ENCODE results near the gene SOCS7. TPM values are rescaled to one million over a fixed set of nuclear protein-coding genes. Genes with fewer than 3 reads are reported as not detected.

Gene SOCS7
- total RNA-seq, 4 donors from 2014 or later, result 3.0 to 20.1 (median 15.2) TPM

DNA sequence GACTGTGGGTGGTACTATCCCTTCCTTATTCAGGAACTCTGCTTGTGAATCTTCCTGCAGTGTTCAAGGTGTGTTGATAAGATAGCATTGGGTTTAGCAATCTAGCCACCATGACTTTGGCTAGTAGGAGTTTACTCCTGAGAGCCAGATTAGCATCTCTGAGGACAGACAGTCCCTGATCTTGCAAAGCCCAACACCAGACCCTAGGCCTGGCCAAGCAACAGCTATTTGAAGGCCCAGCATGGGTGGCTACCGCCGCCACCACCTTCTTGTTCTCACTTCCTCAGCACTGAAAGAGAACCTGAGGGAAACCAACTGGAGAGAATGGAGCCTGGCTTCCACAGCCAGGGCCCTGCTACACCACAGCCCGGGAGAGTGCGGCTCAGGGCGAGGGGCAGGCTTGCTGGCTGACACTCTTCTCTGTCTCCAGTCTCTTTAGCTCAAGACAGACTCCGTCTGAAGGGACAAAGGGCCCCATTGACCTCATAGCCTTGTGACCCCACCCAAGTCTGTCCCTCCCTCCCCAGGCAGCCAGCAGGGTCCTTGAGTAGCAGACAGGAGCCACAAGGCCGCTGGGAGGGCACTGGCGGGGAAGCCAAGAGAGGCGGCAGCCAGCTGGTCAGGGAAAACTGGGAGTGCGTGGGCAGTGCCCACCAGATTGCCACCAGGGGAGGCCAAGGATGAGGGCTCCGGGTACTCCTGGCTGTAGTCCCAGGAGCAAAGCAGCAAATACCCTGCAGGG is 65.7 kb downstream of the SOCS7 start:
- H3K36me3 ChIP-seq, result no peaks in the 10 kb centered on the region
- no peaks in the 10 kb centered on the region for H3K9me3 ChIP-seq
- no peak for DNase-seq
- intact Hi-C loops (cut with DNase I; ENCODE audit: low total_unique reads), result no loop called here
- no peak overlapping the region for H3K4me3 ChIP-seq
- in situ Hi-C loops (cut with MboI; ENCODE audit: low pct_ligation_motif_present in 1 of 4, low pct_unique_long_range_greater_than_20kb in 1 of 4, low sequenced_read_pairs in 3 of 4), result loop anchor here in 1 of 4 donors (10.0 kb wide), 1 partner anchor 73 kb away; the partner anchor contains the start of gene GPR179
- peaks cover 64% of the 10 kb centered on the region for H3K27me3 ChIP-seq
- H3K4me1 ChIP-seq, result peaks cover 15 to 44% (median 26%) of the 10 kb centered on the region in 4 donors
- no peak overlapping the region for H3K27ac ChIP-seq
- 81% methylated on average over 11 of the region's 11 CpGs; no CpG with 5 or more reads in 1 of the 2 donors for WGBS, 2 donors (ENCODE audit: low coverage in 1 of 2)
- no peak for TF ChIP-seq POLR2A (IDR thresholded peaks at IDR 0.05)

DNA sequence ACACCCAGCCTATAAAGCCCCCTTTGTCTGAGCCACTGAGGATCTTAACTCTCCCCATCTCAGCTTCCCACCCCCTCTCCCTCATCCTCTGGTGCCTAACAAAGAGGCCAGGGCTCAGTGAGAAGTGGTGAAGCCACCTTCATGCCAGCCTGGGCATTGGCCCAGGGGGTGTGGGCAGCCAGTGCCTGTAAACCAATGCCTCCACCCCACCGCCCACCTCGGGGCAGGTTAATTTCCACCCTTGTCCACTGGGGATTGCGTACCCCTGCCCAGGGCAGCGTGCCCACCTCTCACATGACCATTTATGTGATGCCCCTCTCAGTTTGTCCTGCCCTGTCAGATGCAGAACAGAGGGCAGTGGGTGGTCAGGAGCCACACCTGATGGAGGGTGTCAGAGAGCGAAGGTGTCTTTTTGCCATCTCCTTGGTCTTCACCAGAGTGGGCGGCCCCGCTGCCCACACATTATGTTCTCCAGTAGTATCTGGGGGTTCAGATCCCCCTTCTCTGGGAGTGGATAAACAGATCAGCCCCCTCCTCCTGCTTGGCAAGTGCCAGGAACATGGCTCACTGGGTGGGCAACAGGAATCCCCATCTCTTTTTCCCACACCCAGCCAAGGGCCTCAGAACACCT is 66.5 kb downstream of the SOCS7 start:
- in situ Hi-C loops (cut with MboI; ENCODE audit: low pct_ligation_motif_present in 1 of 4, low pct_unique_long_range_greater_than_20kb in 1 of 4, low sequenced_read_pairs in 3 of 4), result loop anchor here in 1 of 4 donors (10.0 kb wide), 1 partner anchor 73 kb away; the partner anchor contains the start of gene GPR179
- intact Hi-C loops (cut with DNase I; ENCODE audit: low total_unique reads), result no loop called here
- Histone ChIP-seq H3K27me3 (peaks cover 69% of the 10 kb centered on the region), H3K9me3 (no peaks in the 10 kb centered on the region), H3K4me3 (no peak overlapping the region), H3K4me1 (peaks cover 15 to 50% (median 26%) of the 10 kb centered on the region in 4 donors), H3K27ac (no peak overlapping the region), H3K36me3 (no peaks in the 10 kb centered on the region)
- TF ChIP-seq POLR2A (IDR thresholded peaks at IDR 0.05) (no peak), CTCF (IDR thresholded peaks at IDR 0.05) (no peak), POLR2AphosphoS5 (IDR thresholded peaks at IDR 0.05) (no peak)
- DNase-seq, result no peak
- 89% methylated on average over 7 of the region's 7 CpGs; no CpG with 5 or more reads in 1 of the 2 donors for WGBS, 2 donors (ENCODE audit: low coverage in 1 of 2)

DNA sequence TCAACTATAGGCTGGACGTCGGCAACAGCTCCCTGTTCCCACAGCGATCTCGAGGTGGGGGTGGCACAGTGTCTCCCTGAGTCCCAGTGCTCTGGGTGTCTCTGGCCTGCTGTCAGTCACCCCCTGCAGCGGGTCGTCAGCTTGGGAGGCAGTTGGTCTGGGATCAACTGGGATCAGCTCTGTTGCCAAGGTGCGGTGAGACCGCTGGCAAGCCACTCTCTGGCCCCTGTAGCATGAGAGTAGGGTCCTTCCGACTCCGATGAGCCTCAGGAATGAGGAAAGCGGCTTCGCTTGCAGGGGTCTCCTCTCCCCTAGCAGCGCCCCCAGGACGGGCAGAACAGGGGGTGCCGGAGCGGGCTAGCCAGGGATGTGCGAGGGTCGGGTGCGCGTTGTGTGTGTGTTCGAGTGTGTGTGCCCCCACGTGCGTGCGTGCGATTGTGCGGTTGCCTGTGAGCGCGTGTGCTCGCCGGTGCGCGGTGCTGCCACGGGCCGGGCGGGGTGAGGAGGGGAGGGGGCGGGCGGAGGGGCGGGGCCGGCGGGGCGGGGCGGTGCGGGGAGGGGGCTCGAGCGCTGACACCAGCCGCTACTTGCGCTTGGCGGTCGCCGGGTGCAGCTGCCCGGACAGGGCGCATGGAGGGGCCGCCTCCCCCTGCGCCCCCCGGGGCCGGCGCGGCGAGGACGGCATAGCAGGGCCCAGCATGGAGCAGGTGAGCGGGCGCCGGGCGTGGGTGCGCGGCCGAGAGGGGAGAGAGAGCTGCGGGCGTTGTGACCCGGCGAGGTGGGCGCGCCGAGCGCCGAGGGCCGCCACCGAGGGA is 67.3 kb downstream of the SOCS7 start:
- H3K4me1 ChIP-seq, result peaks cover 15 to 50% (median 27%) of the 10 kb centered on the region in 4 donors
- WGBS, 2 donors (ENCODE audit: low coverage in 1 of 2), result 5% methylated on average over 44 of the region's 78 CpGs; no CpG with 5 or more reads in 1 of the 2 donors

More for the DNA sequence above, 67.3 kb downstream of the SOCS7 start:
- Histone ChIP-seq H3K9me3 (no peaks in the 10 kb centered on the region), H3K27me3 (peaks cover 69% of the 10 kb centered on the region), H3K4me3 (peak overlapping the region; percentile 9 to 43 (median 32)), H3K27ac (peak overlapping the region in 2 of 4 donors; percentile 19 to 79), H3K36me3 (no peaks in the 10 kb centered on the region)
- in situ Hi-C loops (cut with MboI; ENCODE audit: low pct_ligation_motif_present in 1 of 4, low pct_unique_long_range_greater_than_20kb in 1 of 4, low sequenced_read_pairs in 3 of 4), result loop anchor here in 1 of 4 donors (10.0 kb wide), 1 partner anchor 74 kb away; the partner anchor contains the start of gene GPR179
- DNase-seq, result no peak
- intact Hi-C loops (cut with DNase I; ENCODE audit: low total_unique reads), result no loop called here
- no peak for TF ChIP-seq CTCF (IDR thresholded peaks at IDR 0.05)
- TF ChIP-seq EP300 (IDR thresholded peaks at IDR 0.05; ENCODE audit: low read depth), result no peak
- TF ChIP-seq POLR2AphosphoS5 (IDR thresholded peaks at IDR 0.05), result no peak
- no peak for TF ChIP-seq POLR2A (IDR thresholded peaks at IDR 0.05)

Data from transverse colon (tissue), 4 donors.